Naive thymus-derived CD8-positive, alpha-beta T cell (primary cell): ENCODE results near the gene AKNA. TPM values are rescaled to one million over a fixed set of nuclear protein-coding genes. Genes with fewer than 3 reads are reported as not detected.
A peak's percentile ranks its signal among the peaks of the same experiment; 100 is the strongest.

Source experiments
- ATAC-seq, 2 donors: fragments of 150-1000 bp; cut with Tn5 transposase in 1 of 2; sonication (Bioruptor Pico), chemical (Tn5 transposase) in 1 of 2; 1 replicate in 1 of 2; 2 replicates in 1 of 2; pipeline ENCODE4 v1.10.0; 2021; ENCODE audit warnings: mild to moderate bottlenecking in 2 of 2, moderate library complexity in 2 of 2
- POLR2A ChIA-PET: fragments of 350-600 bp; sonication (Branson Sonifier 250); formaldehyde crosslinking; loops from one replicate; lab custom pipeline; 2021; ENCODE audit warnings: antibody characterized with exemption; lab: Charles Lee
- DNase-seq, 10 donors: peaks; one replicate each; pipeline versions ENCODE4 v3.0.0 to v3.0.0-alpha.2; 2020 to 2022
- H3K27ac Mint-ChIP-seq, 10 donors: one replicate each; pipeline ENCODE4 v1.8.0; 2020 to 2022; ENCODE audit warnings: mild to moderate bottlenecking in 10 of 10, mixed read lengths in 10 of 10, moderate library complexity in 4 of 10, inconsistent platforms in 1 of 10
- H3K27me3 Mint-ChIP-seq, 5 donors: one replicate each; pipeline ENCODE4 v1.8.0; 2021 to 2022; ENCODE audit warnings: mixed read lengths in 5 of 5
- H3K36me3 Mint-ChIP-seq, 3 donors: one replicate each; pipeline ENCODE4 v1.8.0; 2020 to 2022; ENCODE audit warnings: mixed read lengths in 3 of 3, mild to moderate bottlenecking in 2 of 3, inconsistent platforms in 1 of 3
- H3K4me1 Mint-ChIP-seq, 4 donors: one replicate each; pipeline ENCODE4 v1.8.0; 2021 to 2022; ENCODE audit warnings: mixed read lengths in 4 of 4
- H3K4me3 Mint-ChIP-seq, 10 donors: one replicate each; pipeline ENCODE4 v1.8.0; 2020 to 2022; ENCODE audit warnings: mild to moderate bottlenecking in 10 of 10, mixed read lengths in 10 of 10, moderate library complexity in 6 of 10, inconsistent platforms in 1 of 10
- H3K9me3 Mint-ChIP-seq, 9 donors: one replicate each; pipeline ENCODE4 v1.8.0; 2020 to 2022; ENCODE audit warnings: mixed read lengths in 9 of 9, mild to moderate bottlenecking in 3 of 9, inconsistent platforms in 1 of 9, moderate library complexity in 1 of 9
- polyA plus RNA-seq, 3 donors: library from polyadenylated mRNA; unstranded; fragments of 300-500 nt; fragmentation: Illumina TruSeq; gene quantifications; one replicate each; pipeline ENCODE4 v1.2.3, GENCODE V29; 2021
- total RNA-seq, 8 experiments: library from RNA in 2 of 8; stranded (reverse) in 2 of 8; gene quantifications; one replicate each; pipeline ENCODE4 v1.2.3 and lab custom pipeline; 2021 to 2026

The AKNA gene
- total and polyA plus RNA-seq, 5 experiments from 2014 or later, result 12.7 to 430 (median 31.6) TPM

GRCh38 chr9:114312513-114312875, 75.3 kb downstream of the AKNA start:
- ATAC-seq (no peak), DNase-seq (peak in 2 of 10 donors; percentile 14 to 40)
- Mint-ChIP-seq H3K4me1 (peaks cover 0 to 6% (median 0%) of the 10 kb centered on the region in 4 donors), H3K9me3 (no peaks in the 10 kb centered on the region), H3K36me3 (peaks cover 0 to 2% (median 0%) of the 10 kb centered on the region in 3 donors), H3K27me3 (peaks cover 0 to 3% (median 0%) of the 10 kb centered on the region in 5 donors), H3K27ac (no peak overlapping the region), H3K4me3 (no peak overlapping the region)
- POLR2A ChIA-PET, result no interaction called here

- Mint-ChIP-seq H3K9me3 (no peaks in the 10 kb centered on the region), H3K36me3 (peaks cover 0 to 2% (median 0%) of the 10 kb centered on the region in 3 donors)
- peak in 2 of 10 donors; percentile 9 to 19 for DNase-seq
These were observed 75.9 kb downstream of the AKNA start for GRCh38 chr9:114311571-114312512.

GRCh38 chr9:114310471-114311450, 77.0 kb downstream of the AKNA start:
- peak in 1 of 10 donors; percentile 13 for DNase-seq
- POLR2A ChIA-PET, result no interaction called here
- Mint-ChIP-seq H3K27ac (no peak overlapping the region), H3K36me3 (peaks cover 0 to 2% (median 0%) of the 10 kb centered on the region in 3 donors), H3K4me3 (no peak overlapping the region), H3K9me3 (no peaks in the 10 kb centered on the region), H3K27me3 (peaks cover 0 to 3% (median 0%) of the 10 kb centered on the region in 5 donors), H3K4me1 (peaks cover 2 to 7% (median 3%) of the 10 kb centered on the region in 4 donors)
- ATAC-seq, result no peak

More at GRCh38 chr9:114311571-114312512, 75.9 kb downstream of the AKNA start:
- Mint-ChIP-seq H3K4me1 (peaks cover 0 to 6% (median 0%) of the 10 kb centered on the region in 4 donors), H3K4me3 (no peak overlapping the region), H3K27me3 (peaks cover 0 to 3% (median 0%) of the 10 kb centered on the region in 5 donors), H3K27ac (no peak overlapping the region)
- POLR2A ChIA-PET, result no interaction called here
- ATAC-seq, result no peak

GRCh38 chr9:114309096-114309495, 78.7 kb downstream of the AKNA start:
- DNase-seq, result peak in 1 of 10 donors; percentile 7
- Mint-ChIP-seq H3K4me3 (no peak overlapping the region), H3K27ac (no peak overlapping the region), H3K27me3 (no peaks in the 10 kb centered on the region), H3K4me1 (peaks cover 2 to 13% (median 7%) of the 10 kb centered on the region in 4 donors), H3K36me3 (no peaks in the 10 kb centered on the region), H3K9me3 (no peaks in the 10 kb centered on the region)
- no peak for ATAC-seq
- POLR2A ChIA-PET, result no interaction called here

- Mint-ChIP-seq H3K4me3 (no peak overlapping the region), H3K36me3 (no peaks in the 10 kb centered on the region), H3K27me3 (no peaks in the 10 kb centered on the region), H3K27ac (no peak overlapping the region), H3K4me1 (peaks cover 2 to 13% (median 7%) of the 10 kb centered on the region in 4 donors), H3K9me3 (no peaks in the 10 kb centered on the region)
- ATAC-seq (no peak), DNase-seq (peak in 1 of 10 donors; percentile 9)
- POLR2A ChIA-PET, result no interaction called here
These were observed 79.3 kb downstream of the AKNA start for GRCh38 chr9:114308361-114308950.

GRCh38 chr9:114307899-114308267, 79.9 kb downstream of the AKNA start:
- no peaks in the 10 kb centered on the region for H3K9me3 Mint-ChIP-seq
- peak overlapping the region in 1 of 10 donors; percentile 25 for H3K27ac Mint-ChIP-seq

GRCh38 chr9:114304416-114305188, 83.2 kb downstream of the AKNA start:
- Mint-ChIP-seq H3K27me3 (peaks cover 0 to 4% (median 0%) of the 10 kb centered on the region in 5 donors), H3K9me3 (no peaks in the 10 kb centered on the region), H3K27ac (peak overlapping the region in 1 of 10 donors; percentile 3), H3K4me3 (no peak overlapping the region), H3K36me3 (no peaks in the 10 kb centered on the region), H3K4me1 (peaks cover 2 to 13% (median 7%) of the 10 kb centered on the region in 4 donors)
- no peak for ATAC-seq
- peak in 1 of 10 donors; percentile 13 for DNase-seq
- POLR2A ChIA-PET, result no interaction called here

More at GRCh38 chr9:114307899-114308267, 79.9 kb downstream of the AKNA start:
- no peak for ATAC-seq
- POLR2A ChIA-PET, result no interaction called here
- peaks cover 2 to 13% (median 7%) of the 10 kb centered on the region in 4 donors for H3K4me1 Mint-ChIP-seq
- H3K4me3 Mint-ChIP-seq, result no peak overlapping the region
- no peak for DNase-seq
- H3K36me3 Mint-ChIP-seq, result no peaks in the 10 kb centered on the region
- H3K27me3 Mint-ChIP-seq, result no peaks in the 10 kb centered on the region

- Mint-ChIP-seq H3K4me3 (no peak overlapping the region), H3K36me3 (no peaks in the 10 kb centered on the region), H3K27me3 (peaks cover 0 to 4% (median 0%) of the 10 kb centered on the region in 5 donors), H3K27ac (peak overlapping the region in 2 of 10 donors; percentile 3 to 17), H3K9me3 (no peaks in the 10 kb centered on the region), H3K4me1 (peaks cover 2 to 13% (median 7%) of the 10 kb centered on the region in 4 donors)
- ATAC-seq, result no peak
- DNase-seq, result peak in 1 of 10 donors; percentile 5
- POLR2A ChIA-PET, result no interaction called here
These were observed 83.8 kb downstream of the AKNA start for GRCh38 chr9:114303977-114304376.

- H3K27ac Mint-ChIP-seq, result peak overlapping the region in 2 of 10 donors; percentile 3 to 17
- no peaks in the 10 kb centered on the region for H3K9me3 Mint-ChIP-seq
- H3K36me3 Mint-ChIP-seq, result no peaks in the 10 kb centered on the region
- H3K4me1 Mint-ChIP-seq, result peaks cover 2 to 13% (median 7%) of the 10 kb centered on the region in 4 donors
- H3K27me3 Mint-ChIP-seq, result peaks cover 0 to 4% (median 0%) of the 10 kb centered on the region in 5 donors
- ATAC-seq (no peak), DNase-seq (no peak)
- H3K4me3 Mint-ChIP-seq, result no peak overlapping the region
- POLR2A ChIA-PET, result no interaction called here
These were observed 84.2 kb downstream of the AKNA start for GRCh38 chr9:114303571-114303970.

- DNase-seq (no peak), ATAC-seq (no peak)
- no peaks in the 10 kb centered on the region for H3K36me3 Mint-ChIP-seq
- POLR2A ChIA-PET, result no interaction called here
- H3K4me1 Mint-ChIP-seq, result peaks cover 2 to 13% (median 7%) of the 10 kb centered on the region in 4 donors
- H3K9me3 Mint-ChIP-seq, result no peaks in the 10 kb centered on the region
- no peak overlapping the region for H3K27ac Mint-ChIP-seq
- no peak overlapping the region for H3K4me3 Mint-ChIP-seq
- peaks cover 0 to 4% (median 0%) of the 10 kb centered on the region in 5 donors for H3K27me3 Mint-ChIP-seq
These were observed 85.1 kb downstream of the AKNA start for GRCh38 chr9:114302727-114303126.

- H3K4me1 Mint-ChIP-seq, result peaks cover 2 to 13% (median 7%) of the 10 kb centered on the region in 4 donors
- ATAC-seq, result no peak
- H3K4me3 Mint-ChIP-seq, result no peak overlapping the region
- H3K27me3 Mint-ChIP-seq, result peaks cover 0 to 4% (median 0%) of the 10 kb centered on the region in 5 donors
- H3K36me3 Mint-ChIP-seq, result no peaks in the 10 kb centered on the region
- no peak overlapping the region for H3K27ac Mint-ChIP-seq
- peaks cover 0 to 2% (median 0%) of the 10 kb centered on the region in 9 donors for H3K9me3 Mint-ChIP-seq
- DNase-seq, result peak in 1 of 10 donors; percentile 7
- POLR2A ChIA-PET, result no interaction called here
These were observed 85.8 kb downstream of the AKNA start for GRCh38 chr9:114301798-114302565.
